ENCODE measurements around the gene CPSF7.
A peak's percentile ranks its signal among the peaks of the same experiment; 100 is the strongest.
"Not testable (repeated sequence)": the region's sequence is repeated elsewhere in the genome, so short reads cannot be mapped to it uniquely, and the experiment has no call there.

Gene CPSF7

DNA sequence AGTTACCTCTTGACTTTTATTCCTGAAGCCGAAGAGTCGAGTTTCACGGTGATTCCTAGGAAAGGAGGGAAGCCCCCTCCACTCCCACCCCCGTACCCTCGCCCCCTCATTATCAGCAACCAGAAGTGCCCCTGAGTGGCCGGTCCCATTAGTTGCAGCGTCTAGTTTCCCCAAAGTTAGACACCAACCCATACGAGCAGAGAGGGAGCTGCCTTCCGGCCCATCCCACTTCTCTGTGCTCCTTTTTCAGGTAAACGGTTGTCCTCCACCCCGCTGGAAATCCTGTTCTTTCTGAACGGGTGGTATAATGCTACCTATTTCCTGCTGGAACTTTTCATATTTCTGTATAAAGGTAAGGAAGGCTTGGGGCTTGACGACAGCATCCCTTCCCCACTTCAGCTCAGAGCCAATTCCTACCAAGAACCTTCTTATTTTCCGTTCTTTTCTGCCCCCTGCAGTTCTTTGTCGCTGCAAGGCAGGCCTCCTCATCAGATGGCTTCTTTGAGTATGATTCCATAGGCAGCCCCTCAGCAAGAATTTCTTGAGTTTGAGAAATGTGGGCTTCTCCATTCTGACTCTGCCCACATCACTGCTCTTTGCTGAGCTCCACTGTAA lies 36.7 kb downstream of the CPSF7 start:
- DNase-seq (ENCODE audit: insufficient read length, low spot score): peak; percentile 28
- peak; percentile 44 for FAIRE-seq

DNA sequence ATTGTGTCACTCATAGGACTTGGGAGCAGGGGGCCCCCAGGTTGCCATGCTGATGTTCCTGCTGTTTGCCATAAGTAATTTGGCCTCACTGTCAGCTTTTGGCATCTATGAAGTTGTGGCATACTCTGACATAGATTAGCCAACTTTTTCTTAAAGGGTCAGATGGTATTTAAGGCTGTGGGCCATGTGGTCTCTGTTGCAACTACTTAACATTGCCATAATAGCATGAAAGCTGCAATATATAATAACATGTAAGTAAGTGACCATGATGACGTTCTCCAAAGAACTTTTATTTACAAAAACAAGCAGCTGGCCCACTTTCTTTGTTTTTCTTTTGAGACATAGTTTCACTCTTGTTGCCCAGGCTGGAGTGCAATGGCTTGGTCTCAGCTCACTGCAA lies 39.6 kb downstream of the CPSF7 start:
- no peak for DNase-seq (ENCODE audit: insufficient read length, low spot score)
- no peak for FAIRE-seq

DNA sequence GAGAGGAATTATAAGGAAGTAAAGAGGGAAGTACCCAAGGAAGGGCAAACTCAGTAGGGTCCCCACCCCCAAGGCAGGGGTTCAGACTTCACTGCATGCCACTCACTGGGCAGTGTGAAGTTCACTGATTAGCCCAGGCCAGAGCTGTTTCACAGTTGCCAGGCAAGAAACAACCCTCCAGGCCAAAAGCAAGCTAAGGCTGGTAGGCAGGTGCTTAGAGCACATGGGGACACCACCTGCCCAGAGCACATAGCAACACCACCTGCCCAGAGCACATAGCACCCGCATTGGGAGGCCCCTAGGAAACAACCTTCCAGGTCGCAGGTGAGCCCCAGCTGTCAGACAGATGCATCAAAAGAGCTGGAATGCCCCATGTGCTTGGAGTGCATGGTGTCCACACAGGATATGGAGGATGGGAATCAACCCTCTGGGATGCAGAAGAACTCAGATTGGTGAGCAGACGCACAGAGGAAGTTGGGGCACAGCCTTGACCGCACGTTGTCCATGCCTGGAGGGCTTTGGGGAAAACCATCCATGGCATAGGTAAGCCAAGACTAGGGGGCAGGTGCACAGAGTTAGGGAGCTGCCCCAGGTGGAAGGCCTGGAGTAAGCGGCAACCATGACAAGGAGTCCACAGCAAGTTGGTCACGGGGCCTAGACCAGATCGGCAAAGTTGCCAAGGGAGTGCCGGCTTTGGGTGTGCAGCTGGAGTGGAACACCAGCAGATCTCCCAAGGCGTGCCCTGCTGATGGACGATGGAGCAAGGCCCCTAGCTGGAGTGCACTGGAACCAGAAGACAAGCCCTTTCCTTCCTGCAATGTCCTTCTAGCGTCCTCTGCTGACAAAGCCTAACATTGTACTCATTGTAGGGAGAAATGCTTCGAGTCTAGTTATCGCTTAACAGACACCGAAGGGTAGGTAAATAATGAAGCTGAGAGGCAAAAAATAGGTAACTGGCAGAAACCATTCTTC lies 45.2 kb downstream of the CPSF7 start:
- DNase-seq (ENCODE audit: insufficient read length, low spot score) (no peak), FAIRE-seq (no peak)

DNA sequence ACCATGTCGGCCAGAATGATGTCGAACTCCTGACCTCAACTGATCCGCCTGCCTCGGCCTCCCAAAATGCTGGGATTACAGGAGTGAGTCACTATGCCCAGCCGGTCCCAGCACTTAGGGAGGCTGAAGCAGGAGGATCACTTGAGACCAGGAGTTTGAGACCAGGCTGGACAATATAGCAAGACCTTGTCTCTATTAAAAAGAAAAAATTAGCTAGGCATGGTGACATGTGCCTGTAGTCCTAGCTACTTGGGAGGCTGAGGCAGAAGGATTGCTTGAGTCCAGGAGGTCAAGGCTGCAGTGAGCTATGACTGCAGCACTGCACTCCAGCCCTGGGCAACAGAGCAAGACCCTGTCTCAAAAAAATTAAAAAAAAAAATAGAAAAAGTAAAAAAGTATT lies 45.9 kb downstream of the CPSF7 start:
- not testable (repeated sequence) for DNase-seq (ENCODE audit: insufficient read length, low spot score); FAIRE-seq

DNA sequence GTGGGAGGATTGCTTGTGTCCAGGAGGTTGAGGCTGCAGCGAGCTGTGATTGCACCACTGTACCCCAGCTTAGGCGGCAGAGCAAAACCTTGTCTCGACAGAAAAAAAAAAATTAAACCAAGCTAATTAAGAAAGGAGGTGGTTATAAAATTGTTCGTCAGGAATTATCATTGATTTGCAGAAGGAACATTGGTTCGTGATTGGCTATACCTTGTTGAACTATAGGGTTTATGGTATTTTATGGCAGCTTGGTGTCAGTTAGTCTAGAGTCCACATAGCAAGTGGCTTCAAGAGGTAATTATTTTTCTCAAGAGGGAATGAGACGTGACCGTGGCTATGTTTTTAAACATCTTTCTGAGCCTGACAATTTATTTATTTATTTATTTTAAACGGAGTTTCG lies 48.9 kb downstream of the CPSF7 start:
- no peak for DNase-seq (ENCODE audit: insufficient read length, low spot score)
- no peak for FAIRE-seq

DNA sequence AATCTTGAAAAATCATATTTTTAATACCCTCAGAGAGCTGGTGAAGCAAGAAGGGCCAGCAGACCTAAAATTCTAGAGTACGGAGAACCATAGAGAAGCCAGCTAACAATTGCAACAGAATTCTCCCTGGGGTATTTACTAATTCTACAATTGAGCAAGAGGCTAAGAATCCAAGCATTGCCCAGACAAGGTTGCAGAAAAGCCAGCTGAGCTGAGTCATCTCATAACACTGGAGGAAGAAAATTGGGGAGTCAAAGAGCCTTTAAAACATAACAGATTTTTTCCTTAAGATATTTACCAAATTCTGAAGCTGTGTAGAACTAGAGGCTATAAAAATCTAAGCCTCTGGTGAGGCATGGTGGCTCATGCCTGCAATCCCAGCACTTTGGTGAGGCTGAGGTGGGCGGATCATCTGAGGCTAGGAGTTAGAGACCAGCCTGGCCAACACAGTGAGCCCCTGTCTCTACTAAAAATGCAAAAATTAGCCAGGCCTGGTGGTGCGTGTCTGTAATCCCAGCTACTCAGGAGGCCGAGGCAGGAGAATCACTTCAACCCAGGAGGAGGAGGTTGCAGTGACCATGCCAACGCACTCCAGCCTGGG lies 51.0 kb downstream of the CPSF7 start:
- DNase-seq (ENCODE audit: insufficient read length, low spot score) (no peak), FAIRE-seq (no peak)

DNA sequence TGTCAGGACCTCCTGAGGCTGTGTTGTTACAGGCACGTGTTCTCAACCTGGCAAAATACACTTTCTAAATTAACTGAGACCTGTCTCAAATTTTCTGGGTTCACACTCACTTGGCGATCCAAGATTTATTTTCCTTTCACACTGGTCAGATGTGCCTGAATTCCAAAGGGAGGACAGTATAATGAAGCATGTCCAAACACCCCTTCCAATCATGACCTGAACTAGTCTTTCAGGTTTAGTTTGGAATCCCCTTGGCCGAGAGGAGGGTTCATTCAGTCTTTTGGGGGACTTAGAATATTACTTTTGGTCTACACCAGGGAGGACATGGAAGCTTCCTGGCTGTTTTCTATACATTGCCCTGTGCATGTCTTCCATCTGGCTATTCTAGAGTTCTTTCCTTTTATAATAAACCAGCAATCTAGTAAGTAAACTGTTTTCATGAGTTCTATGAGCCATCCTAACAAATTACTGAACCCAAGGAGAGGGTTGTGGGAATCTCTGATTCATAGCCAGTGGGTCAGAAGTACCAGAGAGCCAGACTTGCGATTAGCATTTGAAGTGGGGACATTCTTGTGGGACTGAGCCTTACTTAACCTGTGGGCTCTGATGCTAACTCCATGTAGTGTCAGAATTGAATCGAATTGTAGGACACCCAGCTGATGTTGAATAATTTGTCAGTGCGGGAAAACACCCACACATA lies 52.2 kb downstream of the CPSF7 start:
- no peak for FAIRE-seq
- DNase-seq (ENCODE audit: insufficient read length, low spot score): no peak

DNA sequence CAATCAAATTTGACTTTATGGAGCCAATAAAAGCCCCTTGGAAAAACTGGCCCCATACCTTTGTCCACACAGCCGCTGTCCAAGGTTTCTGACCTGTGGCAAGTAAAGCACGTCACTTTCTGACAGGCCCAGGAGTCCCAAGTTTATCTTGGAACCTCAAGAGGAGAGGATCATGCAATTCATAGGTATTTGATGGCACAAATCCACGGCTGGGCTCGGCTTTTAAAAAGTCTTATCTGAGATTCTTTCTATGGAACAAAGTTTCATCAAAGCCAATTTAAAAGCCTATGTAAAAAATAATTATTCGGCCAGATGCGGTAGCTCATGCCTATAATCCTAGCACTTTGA lies 54.0 kb downstream of the CPSF7 start:
- FAIRE-seq (no peak), DNase-seq (ENCODE audit: insufficient read length, low spot score) (no peak)

DNA sequence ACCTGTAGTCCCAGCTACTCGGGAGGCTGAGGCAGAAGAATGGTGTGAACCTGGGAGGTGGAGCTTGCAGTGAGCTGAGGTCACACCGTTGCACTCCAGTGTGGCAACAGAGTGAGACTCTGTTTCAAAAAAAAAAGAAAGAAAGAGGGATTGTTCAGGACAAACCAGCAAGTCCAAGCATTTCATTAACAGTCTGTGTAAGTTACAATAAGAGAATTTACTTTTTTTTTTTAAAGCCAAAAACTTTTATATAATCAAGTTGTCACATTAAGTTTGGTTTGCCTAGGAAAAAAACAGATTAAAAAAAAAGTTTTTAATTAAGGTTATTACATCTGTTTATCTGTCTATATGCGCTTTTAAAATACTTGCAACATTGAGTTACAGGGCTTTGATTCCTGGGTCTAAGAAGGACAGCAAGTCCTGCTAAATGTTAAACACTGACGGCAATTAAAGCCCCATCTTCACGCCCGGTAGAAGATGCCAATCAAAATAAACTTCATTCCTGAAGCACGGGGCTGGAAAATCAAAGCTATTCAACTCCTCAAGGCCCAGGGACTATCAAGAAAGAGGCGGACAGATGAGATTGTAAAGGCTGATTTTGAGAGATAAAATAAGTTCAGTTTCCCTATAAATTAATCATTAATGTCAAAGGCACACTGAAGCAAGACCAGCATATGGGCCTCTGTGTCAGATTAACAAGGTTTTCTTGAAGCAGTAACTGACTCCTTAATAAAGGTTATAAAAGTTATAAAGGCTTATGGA lies 56.9 kb downstream of the CPSF7 start:
- no peak for DNase-seq (ENCODE audit: insufficient read length, low spot score)
- FAIRE-seq: no peak

DNA sequence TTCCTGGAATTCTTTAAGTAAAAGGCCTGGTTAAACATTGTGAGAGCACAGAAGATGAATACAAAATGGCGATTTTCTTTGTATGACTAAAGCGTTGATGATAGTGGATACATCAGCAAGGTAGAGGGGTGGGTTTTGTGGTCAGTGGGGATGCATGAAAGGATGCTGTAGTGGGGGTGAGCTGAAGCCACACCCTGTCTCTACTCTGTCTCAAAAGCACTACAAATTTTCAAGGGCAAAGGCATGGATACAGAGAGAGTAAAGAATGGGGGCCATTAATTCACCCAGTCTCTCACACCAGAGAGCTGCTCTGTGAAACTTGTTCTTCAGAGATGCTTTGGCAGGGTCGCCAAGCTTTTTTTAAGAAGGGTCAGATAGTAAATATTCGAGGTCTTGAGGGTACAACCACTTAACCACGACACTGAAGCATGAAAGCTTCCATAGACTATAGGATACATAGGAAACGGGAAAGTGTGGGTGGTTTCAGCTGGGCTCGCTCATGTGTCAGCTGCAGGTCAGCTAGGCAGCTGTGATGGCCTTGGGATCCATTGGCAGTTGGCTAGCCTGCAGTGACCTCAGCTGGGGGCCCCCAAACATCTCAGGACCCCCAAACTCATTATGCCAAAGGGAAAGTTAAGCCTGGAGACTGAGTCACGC lies 59.3 kb downstream of the CPSF7 start:
- no peak for FAIRE-seq
- DNase-seq (ENCODE audit: insufficient read length, low spot score): no peak

DNA sequence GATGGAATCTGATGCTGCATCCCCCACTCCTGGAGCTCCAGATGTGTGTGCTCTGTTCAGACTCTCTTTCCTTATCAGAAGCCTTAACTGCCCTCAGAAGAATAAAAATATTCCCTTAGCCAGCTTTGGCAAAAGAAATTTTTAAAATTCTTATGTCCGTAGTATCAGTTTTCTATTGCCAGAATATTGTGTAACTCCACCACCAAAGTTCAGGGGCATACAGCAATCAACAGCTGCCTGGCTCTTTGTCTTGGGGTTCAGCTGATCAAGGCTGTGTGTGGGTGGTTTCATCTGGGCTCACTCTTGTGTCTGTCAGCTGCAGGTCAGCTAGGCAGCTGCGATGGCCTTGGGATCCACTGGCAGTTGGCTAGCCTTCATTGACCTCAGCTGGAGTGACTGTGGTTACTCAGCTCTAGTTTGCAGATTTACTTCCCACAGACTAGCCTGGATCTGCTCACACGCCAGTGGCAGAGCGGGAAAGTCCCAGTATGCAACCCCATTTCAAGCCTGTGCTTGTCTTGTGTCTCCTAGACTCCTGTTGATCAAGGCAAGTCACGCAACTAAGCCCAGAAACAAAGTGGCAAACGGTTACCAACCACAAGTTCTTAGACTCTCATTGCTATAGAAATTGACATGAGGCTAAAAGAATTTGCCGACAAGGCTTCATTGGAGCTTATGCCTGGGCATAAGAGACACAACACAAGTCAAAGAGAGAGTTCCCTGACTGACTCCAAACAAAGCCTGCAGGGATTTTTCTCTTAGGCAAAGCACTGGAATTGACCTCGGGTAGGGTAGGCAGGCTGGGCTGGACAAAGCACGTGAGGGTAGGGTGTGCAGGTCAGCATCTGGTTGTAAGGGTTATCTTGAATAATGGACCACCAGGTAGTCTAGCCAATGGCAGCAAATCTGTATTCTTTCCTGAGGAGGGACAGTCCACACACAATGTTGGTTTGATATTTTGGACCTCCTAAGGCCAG lies 60.1 kb downstream of the CPSF7 start:
- no peak for DNase-seq (ENCODE audit: insufficient read length, low spot score)
- FAIRE-seq: no peak

DNA sequence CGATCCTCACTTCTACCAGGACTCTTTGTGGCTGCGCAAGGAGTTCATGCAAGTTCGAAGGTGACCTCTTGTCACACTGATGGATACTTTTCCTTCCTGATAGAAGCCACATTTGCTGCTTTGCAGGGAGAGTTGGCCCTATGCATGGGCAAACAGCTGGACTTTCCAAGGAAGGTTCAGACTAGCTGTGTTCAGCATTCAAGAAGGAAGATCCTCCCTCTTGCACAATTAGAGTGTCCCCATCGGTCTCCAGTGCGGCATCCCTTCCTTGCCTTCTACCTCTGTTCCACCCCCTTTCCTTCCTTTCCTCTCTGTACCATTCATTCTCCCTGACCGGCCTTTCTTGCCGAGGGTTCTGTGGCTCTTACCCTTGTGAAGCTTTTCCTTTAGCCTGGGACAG lies 61.1 kb downstream of the CPSF7 start:
- FAIRE-seq (no peak), DNase-seq (ENCODE audit: insufficient read length, low spot score) (no peak)

DNA sequence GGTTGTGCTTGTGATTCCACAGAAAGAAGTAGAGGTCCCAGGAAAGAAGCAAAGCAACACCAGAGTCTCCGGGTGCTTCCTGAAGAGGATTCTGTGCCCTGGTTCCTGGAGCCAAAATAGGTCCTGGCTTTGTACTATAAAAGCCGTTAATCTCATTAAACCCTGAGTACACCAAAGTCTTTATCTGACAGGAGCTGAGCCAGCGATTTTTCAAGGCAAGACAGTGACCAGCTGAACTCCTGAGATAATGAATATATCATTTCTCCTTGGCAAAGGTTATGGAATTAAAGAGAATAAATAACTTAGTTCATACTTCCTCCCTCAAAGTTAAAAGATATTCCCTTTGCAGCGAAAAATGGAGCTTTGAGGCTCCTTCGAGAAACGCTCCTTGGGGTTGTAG lies 62.4 kb downstream of the CPSF7 start:
- FAIRE-seq (no peak), DNase-seq (ENCODE audit: insufficient read length, low spot score) (no peak)

DNA sequence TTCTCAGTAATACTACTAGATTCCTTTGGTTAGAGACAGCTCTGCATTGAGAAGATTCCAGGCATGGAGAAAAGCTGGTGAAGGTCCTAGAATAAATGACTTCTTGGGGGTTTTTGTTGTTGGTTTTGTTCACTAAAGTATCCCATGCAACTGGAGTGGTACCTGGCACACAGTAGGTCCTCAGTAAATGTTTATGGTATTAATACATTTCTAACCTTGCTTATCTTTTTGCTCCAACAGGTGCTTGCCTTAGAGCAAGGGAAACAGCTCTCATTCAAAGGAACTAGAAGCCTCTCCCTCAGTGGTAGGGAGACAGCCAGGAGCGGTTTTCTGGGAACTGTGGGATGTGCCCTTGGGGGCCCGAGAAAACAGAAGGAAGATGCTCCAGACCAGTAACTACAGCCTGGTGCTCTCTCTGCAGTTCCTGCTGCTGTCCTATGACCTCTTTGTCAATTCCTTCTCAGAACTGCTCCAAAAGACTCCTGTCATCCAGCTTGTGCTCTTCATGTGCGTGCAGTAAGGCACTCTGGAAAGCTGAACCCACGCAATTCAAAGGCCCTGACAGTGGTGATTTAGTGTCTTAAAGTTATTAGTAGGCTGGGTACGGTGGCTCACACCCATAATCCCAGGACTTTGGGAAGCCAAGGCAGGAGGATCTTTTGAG lies 65.6 kb downstream of the CPSF7 start:
- no peak for FAIRE-seq
- DNase-seq (ENCODE audit: insufficient read length, low spot score): no peak

DNA sequence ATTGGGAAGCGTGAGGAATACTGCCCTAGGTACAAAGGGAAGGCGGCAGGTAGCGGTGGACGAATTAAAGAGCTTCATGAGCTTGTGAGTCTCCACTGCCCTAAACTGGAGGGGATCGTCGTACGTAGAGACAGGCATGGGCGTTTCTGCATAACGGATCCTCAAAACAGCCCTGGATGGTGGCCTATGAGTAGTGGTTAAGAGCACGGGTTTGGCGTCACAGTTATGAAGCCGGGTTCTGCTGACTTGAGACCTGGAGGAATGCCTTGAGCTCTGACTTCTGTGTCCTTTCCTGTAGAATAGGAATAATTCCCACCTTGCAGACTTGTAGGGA lies 67.3 kb downstream of the CPSF7 start:
- no peak for FAIRE-seq
- no peak for DNase-seq (ENCODE audit: insufficient read length, low spot score)

DNA sequence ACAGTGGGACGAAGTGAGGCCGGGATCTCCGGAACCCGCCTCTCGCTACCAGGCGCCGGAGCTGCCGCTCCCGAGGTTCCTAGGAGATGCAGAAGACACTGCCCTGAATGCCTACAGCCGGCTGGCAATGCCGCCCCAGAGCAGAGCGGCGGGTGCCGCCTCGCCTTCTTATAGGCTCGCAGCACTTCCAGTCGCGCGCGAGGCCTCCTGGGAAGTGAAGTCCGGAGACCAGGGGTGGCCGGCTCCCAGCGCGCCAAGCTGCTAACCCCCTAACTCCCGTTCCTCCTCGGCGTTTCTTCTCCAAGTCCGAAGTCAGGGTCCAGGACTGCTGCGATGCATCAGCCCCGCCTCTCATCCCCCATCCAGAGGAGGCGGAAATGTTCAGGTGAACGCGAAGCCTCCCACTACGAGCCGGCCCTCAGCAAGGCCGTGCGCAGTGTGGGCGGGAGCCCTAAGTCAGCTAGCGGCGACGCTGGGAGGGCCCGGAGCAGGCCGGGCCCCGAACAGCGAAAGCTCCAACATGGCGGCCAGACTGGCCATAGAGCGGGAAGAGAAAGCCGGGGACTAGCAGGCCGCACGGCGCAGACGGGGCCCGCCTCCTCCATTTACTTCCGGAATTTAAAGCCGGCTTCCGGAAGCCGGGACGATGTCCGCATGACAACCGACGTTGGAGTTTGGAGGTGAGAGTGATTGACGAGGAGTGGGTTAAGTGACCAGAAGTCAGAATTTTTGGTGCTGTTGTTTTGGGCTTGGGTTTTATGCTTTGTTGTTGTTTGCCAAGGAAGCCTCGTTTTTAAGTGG lies 67.8 kb downstream of the CPSF7 start, which contains the start of the genes CYB561A3 and TMEM138:
Gene CYB561A3 (minus strand): TSS at position 142 of the 801 bp plus-strand sequence. CDS start 5,169 bp downstream, outside the sequence.
Gene TMEM138 (plus strand): TSS at position 634 of the 801 bp plus-strand sequence. CDS start 2,017 bp downstream, outside the sequence.
- FAIRE-seq: peak; percentile 90
- peak; percentile 77 for DNase-seq (ENCODE audit: insufficient read length, low spot score)

DNA sequence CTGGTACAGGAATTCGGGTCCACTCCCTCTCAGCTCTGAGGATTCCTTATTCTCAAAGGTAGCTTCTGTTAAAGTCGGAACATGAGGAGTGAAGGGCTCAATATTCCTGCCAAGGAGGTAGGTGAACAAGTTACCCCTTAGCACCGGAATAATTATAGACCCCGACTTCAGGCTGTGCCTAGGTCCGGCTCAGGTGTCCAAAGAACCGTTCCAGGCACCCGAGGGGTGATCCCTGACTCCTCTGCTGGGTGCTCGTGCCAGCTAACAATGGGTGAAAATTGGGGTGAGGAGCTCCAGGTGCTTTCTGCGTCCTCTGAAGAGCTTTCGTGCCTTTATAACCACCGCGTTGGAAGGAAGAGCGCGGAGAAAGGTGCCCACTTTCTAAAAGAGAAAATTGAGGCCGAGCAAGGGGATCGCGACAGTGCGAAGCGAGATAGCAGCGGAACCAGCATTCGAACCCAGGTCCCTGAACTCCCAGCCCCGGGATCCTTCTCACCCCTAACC lies 68.5 kb downstream of the CPSF7 start:
- DNase-seq (ENCODE audit: insufficient read length, low spot score): no peak
- no peak for FAIRE-seq

All from GM19239 (cell line).